Smooth muscle cell (in vitro differentiated cells): ENCODE measurements around the gene ST14. TPM values are rescaled to one million over a fixed set of nuclear protein-coding genes. Genes with fewer than 3 reads are reported as not detected.
"Not testable (repeated sequence)": the region's sequence is repeated elsewhere in the genome, so short reads cannot be mapped to it uniquely, and the experiment has no call there.

ENCODE experiments used
- DNase-seq: peaks from one replicate; lab custom pipeline; 2025; ENCODE audit not compliant: unreplicated experiment; lab: John Stamatoyannopoulos, UW
- H2AFZ ChIP-seq: fragments of 200-600 bp; sonication (generic); 2 replicates; pipeline ENCODE4 v1.6.0; 2016; ENCODE audit warnings: antibody characterized with exemption, low read depth, mild to moderate bottlenecking
- H3F3A ChIP-seq: fragments of 200-600 bp; sonication (generic); 2 replicates; pipeline ENCODE4 v1.6.0; 2017; ENCODE audit warnings: antibody characterized with exemption, low read depth
- H3K27ac ChIP-seq: fragments of 200-600 bp; sonication (generic); 2 replicates; pipeline ENCODE4 v1.5.1; 2016; ENCODE audit warnings: low read depth, mild to moderate bottlenecking
- H3K27me3 ChIP-seq: fragments of 200-600 bp; sonication (generic); 2 replicates; pipeline ENCODE4 v1.6.1; 2016; ENCODE audit warnings: low read depth, mild to moderate bottlenecking
- H3K36me3 ChIP-seq: fragments of 200-600 bp; sonication (generic); 2 replicates; pipeline ENCODE4 v1.5.1; 2016; ENCODE audit warnings: low read depth
- H3K4me1 ChIP-seq: fragments of 200-600 bp; sonication (generic); 2 replicates; pipeline ENCODE4 v1.5.1; 2016; ENCODE audit warnings: low read depth
- H3K4me2 ChIP-seq: fragments of 200-600 bp; sonication (generic); 2 replicates; pipeline ENCODE4 v1.6.0; 2016; ENCODE audit warnings: mild to moderate bottlenecking
- H3K4me3 ChIP-seq: fragments of 200-600 bp; sonication (generic); 2 replicates; pipeline ENCODE4 v1.5.1; 2016; ENCODE audit warnings: mild to moderate bottlenecking
- H3K79me2 ChIP-seq: fragments of 200-600 bp; sonication (generic); 2 replicates; pipeline ENCODE4 v1.6.0; 2016; ENCODE audit warnings: low read depth, mild to moderate bottlenecking
- H3K9ac ChIP-seq: fragments of 200-600 bp; sonication (generic); 2 replicates; pipeline ENCODE4 v1.6.0; 2016; ENCODE audit warnings: low read depth
- H3K9me3 ChIP-seq: fragments of 200-600 bp; sonication (generic); replicated peaks from 2 replicates; pipeline ENCODE4 v1.5.1; 2016; ENCODE audit warnings: low read depth
- H4K20me1 ChIP-seq: fragments of 200-600 bp; sonication (generic); 2 replicates; pipeline ENCODE4 v1.6.0; 2016; ENCODE audit warnings: low read depth
- CTCF ChIP-seq: fragments of 200-600 bp; sonication (generic); IDR thresholded peaks from 2 replicates; pipeline ENCODE4 v1.5.1; 2017; ENCODE audit warnings: borderline replicate concordance, mild to moderate bottlenecking, antibody characterized with exemption; ENCODE audit not compliant: insufficient read depth, poor library complexity, severe bottlenecking
- WGBS: methylation state at CpG from one replicate; pipeline ENCODE4 v1.1.7; 2016; ENCODE audit warnings: low lambda C conversion rate; 5-methylcytosine and 5-hydroxymethylcytosine counted together
- polyA plus RNA-seq: library from polyadenylated mRNA; unstranded; fragments of >200 nt; fragmentation: Nextera tagmentation; extraction: Ambion mirVana; gene quantifications from 2 replicates; pipeline ENCODE4 v1.2.1, GENCODE V29; 2016
- total RNA-seq: library from RNA; depleted of rRNA; stranded (reverse); fragments of >200 nt; gene quantifications from 2 replicates; pipeline ENCODE4 v1.2.3, GENCODE V29; 2014

The ST14 gene
- total and polyA plus RNA-seq, 2 experiments from 2014 or later = 2.4 to 7.7 TPM

GRCh38 chr11:130171534-130171933 is 12.0 kb downstream of the ST14 start:
- no peak overlapping the region for H3K27ac ChIP-seq
- H3K79me2 ChIP-seq = no peaks in the 10 kb centered on the region
- no peak for DNase-seq
- H3K4me3 ChIP-seq = no peak overlapping the region
- H3K9me3 ChIP-seq = no peaks in the 10 kb centered on the region
- peaks cover 4% of the 10 kb centered on the region for H3F3A ChIP-seq
- no peaks in the 10 kb centered on the region for H3K27me3 ChIP-seq
- 76% methylated on average over 5 of the region's 5 CpGs for WGBS
- no peak overlapping the region for H3K4me2 ChIP-seq
- H3K4me1 ChIP-seq = no peaks in the 10 kb centered on the region
- H2AFZ ChIP-seq = no peak overlapping the region
- TF ChIP-seq CTCF = no peak
- H3K36me3 ChIP-seq = no peaks in the 10 kb centered on the region
- no peaks in the 10 kb centered on the region for H4K20me1 ChIP-seq
- H3K9ac ChIP-seq = no peak overlapping the region

- not testable (repeated sequence) for H2AFZ ChIP-seq, H3F3A ChIP-seq, H3K36me3 ChIP-seq, H3K4me2 ChIP-seq, H3K4me1 ChIP-seq, H3K79me2 ChIP-seq, H3K27me3 ChIP-seq, H3K4me3 ChIP-seq, DNase-seq, H3K9ac ChIP-seq, H4K20me1 ChIP-seq, H3K9me3 ChIP-seq, H3K27ac ChIP-seq
- WGBS = 93% methylated on average over 3 of the region's 3 CpGs
Observed at GRCh38 chr11:130172001-130172400, 12.4 kb downstream of the ST14 start.

GRCh38 chr11:130174642-130175041 is 15.1 kb downstream of the ST14 start:
- H3K36me3 ChIP-seq = no peaks in the 10 kb centered on the region
- H4K20me1 ChIP-seq = no peaks in the 10 kb centered on the region
- WGBS = 96% methylated on average over 4 of the region's 4 CpGs
- H3K27ac ChIP-seq = no peak overlapping the region
- H3K4me1 ChIP-seq = no peaks in the 10 kb centered on the region
- no peak overlapping the region for H3K4me2 ChIP-seq
- H3K27me3 ChIP-seq = no peaks in the 10 kb centered on the region
- no peak for TF ChIP-seq CTCF
- H2AFZ ChIP-seq = no peak overlapping the region
- no peak overlapping the region for H3K9ac ChIP-seq
- H3K4me3 ChIP-seq = no peak overlapping the region
- no peaks in the 10 kb centered on the region for H3K79me2 ChIP-seq
- no peaks in the 10 kb centered on the region for H3F3A ChIP-seq
- H3K9me3 ChIP-seq = no peaks in the 10 kb centered on the region
- DNase-seq = no peak

GRCh38 chr11:130175898-130176297 is 16.3 kb downstream of the ST14 start:
- no peak overlapping the region for H2AFZ ChIP-seq
- no peaks in the 10 kb centered on the region for H3K27me3 ChIP-seq
- H3K4me2 ChIP-seq = no peak overlapping the region
- no peaks in the 10 kb centered on the region for H3K79me2 ChIP-seq
- no peak overlapping the region for H3K9ac ChIP-seq
- no peaks in the 10 kb centered on the region for H3K9me3 ChIP-seq
- no peaks in the 10 kb centered on the region for H4K20me1 ChIP-seq
- TF ChIP-seq CTCF = no peak
- H3K27ac ChIP-seq = no peak overlapping the region
- no peaks in the 10 kb centered on the region for H3F3A ChIP-seq
- no peak overlapping the region for H3K4me3 ChIP-seq
- WGBS = 95% methylated on average over 5 of the region's 5 CpGs
- DNase-seq = no peak
- H3K4me1 ChIP-seq = no peaks in the 10 kb centered on the region
- H3K36me3 ChIP-seq = no peaks in the 10 kb centered on the region
